GM21786 (cell line): ENCODE results near the gene LYRM4.
"Not testable (repeated sequence)": the region's sequence is repeated elsewhere in the genome, so short reads cannot be mapped to it uniquely, and the experiment has no call there.

ENCODE experiments used
- ATAC-seq: cut with Tn5 transposase; IDR thresholded peaks from one replicate; pipeline ENCODE4 v1.9.1; 2021; ENCODE audit not compliant: unreplicated experiment

LYRM4 gene

GRCh38 chr6:5124526-5124925 is 136.2 kb downstream of the LYRM4 start:
- no peak for ATAC-seq

- no peak for ATAC-seq
Observed at GRCh38 chr6:5123296-5124143, 137.2 kb downstream of the LYRM4 start.

- no peak for ATAC-seq
Observed at GRCh38 chr6:5122504-5123112, 138.1 kb downstream of the LYRM4 start.

GRCh38 chr6:5121956-5122355 is 138.8 kb downstream of the LYRM4 start:
- no peak for ATAC-seq

GRCh38 chr6:5121479-5121878 is 139.3 kb downstream of the LYRM4 start:
- no peak for ATAC-seq

- not testable (repeated sequence) for ATAC-seq
Observed at GRCh38 chr6:5120543-5120942, 140.2 kb downstream of the LYRM4 start.

- ATAC-seq: no peak
Observed at GRCh38 chr6:5120011-5120410, 140.7 kb downstream of the LYRM4 start.

GRCh38 chr6:5119090-5119951 is 141.4 kb downstream of the LYRM4 start:
- ATAC-seq: no peak

- no peak for ATAC-seq
Observed at GRCh38 chr6:5116243-5116991, 144.3 kb downstream of the LYRM4 start.

- ATAC-seq: no peak
Observed at GRCh38 chr6:5115168-5115567, 145.6 kb downstream of the LYRM4 start.

- ATAC-seq: no peak
Observed at GRCh38 chr6:5113096-5113495, 147.7 kb downstream of the LYRM4 start.

- no peak for ATAC-seq
Observed at GRCh38 chr6:5112066-5112799, 148.5 kb downstream of the LYRM4 start.

- ATAC-seq: no peak
Observed at GRCh38 chr6:5111626-5112025, 149.1 kb downstream of the LYRM4 start.

GRCh38 chr6:5110246-5110645 is 150.5 kb downstream of the LYRM4 start:
- ATAC-seq: no peak

- no peak for ATAC-seq
Observed at GRCh38 chr6:5109436-5109835, 151.3 kb downstream of the LYRM4 start.

GRCh38 chr6:5108536-5109150 is 152.1 kb downstream of the LYRM4 start:
- ATAC-seq: no peak

GRCh38 chr6:5108068-5108467 is 152.7 kb downstream of the LYRM4 start:
- no peak for ATAC-seq

GRCh38 chr6:5107341-5107740 is 153.4 kb downstream of the LYRM4 start:
- no peak for ATAC-seq

- ATAC-seq: no peak
Observed at GRCh38 chr6:5105146-5105545, 155.6 kb downstream of the LYRM4 start.

GRCh38 chr6:5104667-5105066 is 156.1 kb downstream of the LYRM4 start:
- no peak for ATAC-seq
